Measurements from ENCODE around the gene ANKS4B.
"Not testable (repeated sequence)": the region's sequence is repeated elsewhere in the genome, so short reads cannot be mapped to it uniquely, and the experiment has no call there.

ANKS4B gene

GRCh38 chr16:21192991-21193390 lies 40.5 kb upstream of the ANKS4B start:
- no peaks in the 10 kb centered on the region for H3K4me1 ChIP-seq (ENCODE audit: control insufficient read depth, insufficient read depth, low read length)
- CTCF ChIA-PET, result interaction anchor here (0.7 to 1.6 kb wide), 3 partner anchors 84 to 1127 kb away, joined by 4 to 5 read pairs (median 4); no protein-coding TSS in a partner anchor

GRCh38 chr16:21194771-21195301 lies 38.7 kb upstream of the ANKS4B start:
- CTCF ChIA-PET, result interaction anchor here (0.6 kb wide), 2 partner anchors 106 to 1472 kb away, joined by 4 to 5 read pairs; no protein-coding TSS in a partner anchor
- Histone ChIP-seq H3K9me3 (ENCODE audit: control insufficient read depth, insufficient read depth, low read depth, low read length) (no peaks in the 10 kb centered on the region; the same call in 1 of the 2 replicates), H3K36me3 (ENCODE audit: control insufficient read depth in 2 of 2, insufficient read depth in 1 of 2, low read length in 2 of 2) (no peaks in the 10 kb centered on the region), H3K4me1 (ENCODE audit: control insufficient read depth, insufficient read depth, low read length) (no peaks in the 10 kb centered on the region), H3K27ac (ENCODE audit: extremely low read depth, low read depth, low read length) (no peak overlapping the region), H3K4me3 (ENCODE audit: low read depth, low read length) (no peak overlapping the region)
- TF ChIP-seq SP2 (tag by site-specific recombination; IDR thresholded peaks at IDR 0.05) (no peak), EGR2 (tag by site-specific recombination; IDR thresholded peaks at IDR 0.05; ENCODE audit: low read depth) (peak; percentile 35; the same call in 1 of the 2 replicates), ZNF660 (tag by site-specific recombination; IDR thresholded peaks at IDR 0.05) (no peak), ZNF518A (tag by site-specific recombination; conservative IDR thresholded peaks at IDR 0.05; ENCODE audit: low read depth) (no peak)
- POLR2A ChIA-PET, result no interaction called here

More at GRCh38 chr16:21192991-21193390, 40.5 kb upstream of the ANKS4B start:
- Histone ChIP-seq H3K9me3 (ENCODE audit: control insufficient read depth, insufficient read depth, low read depth, low read length) (no peaks in the 10 kb centered on the region; the same call in 1 of the 2 replicates), H3K36me3 (ENCODE audit: control insufficient read depth in 2 of 2, insufficient read depth in 1 of 2, low read length in 2 of 2) (no peaks in the 10 kb centered on the region), H3K4me3 (ENCODE audit: low read depth, low read length) (no peak overlapping the region), H3K27ac (ENCODE audit: extremely low read depth, low read depth, low read length) (no peak overlapping the region)
- TF ChIP-seq KLF7 (tag by site-specific recombination; IDR thresholded peaks at IDR 0.05; ENCODE audit: borderline replicate concordance) (no peak), ZNF423 (tag by site-specific recombination; IDR thresholded peaks at IDR 0.05) (no peak), TCF7L2 (IDR thresholded peaks at IDR 0.05; ENCODE audit: borderline replicate concordance, low read depth, low read length) (no peak), ZBTB49 (tag by site-specific recombination; IDR thresholded peaks at IDR 0.05; ENCODE audit: low read depth) (no peak), ZNF785 (tag by site-specific recombination; IDR thresholded peaks at IDR 0.05) (no peak), ZNF394 (tag by site-specific recombination; IDR thresholded peaks at IDR 0.05; ENCODE audit: borderline replicate concordance) (no peak), ZNF362 (tag by site-specific recombination; IDR thresholded peaks at IDR 0.05) (no peak)
- POLR2A ChIA-PET, result no interaction called here

DNA sequence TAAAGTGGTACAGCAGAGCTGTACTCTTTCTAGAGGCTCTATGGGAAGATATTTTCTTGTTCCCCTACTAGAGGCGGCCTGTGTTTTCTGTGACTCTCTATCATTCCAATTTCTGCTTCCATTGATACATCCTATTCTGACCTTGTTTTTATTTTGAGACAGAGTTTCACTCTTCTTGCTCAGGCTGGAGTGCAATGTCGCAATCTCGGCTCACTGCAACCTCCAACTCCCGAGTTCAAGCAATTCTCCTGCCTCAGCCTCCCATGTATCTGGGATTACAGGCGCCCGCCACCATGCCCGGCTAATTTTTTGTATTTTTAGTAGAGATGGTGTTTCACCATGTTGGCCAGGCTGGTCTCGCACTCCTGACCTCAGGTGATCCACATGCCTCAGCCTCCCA lies 38.2 kb upstream of the ANKS4B start:
- H3K27ac ChIP-seq (ENCODE audit: extremely low read depth, low read depth, low read length); POLR2A ChIA-PET: not testable (repeated sequence)
- CTCF ChIA-PET, result interaction anchor here (0.6 kb wide), 2 partner anchors 105 to 1471 kb away, joined by 4 to 5 read pairs; no protein-coding TSS in a partner anchor

More for the DNA sequence above, 38.2 kb upstream of the ANKS4B start:
- not testable (repeated sequence) for H3K36me3 ChIP-seq (ENCODE audit: control insufficient read depth in 2 of 2, insufficient read depth in 1 of 2, low read length in 2 of 2); H3K4me1 ChIP-seq (ENCODE audit: control insufficient read depth, insufficient read depth, low read length); H3K4me3 ChIP-seq (ENCODE audit: low read depth, low read length); H3K9me3 ChIP-seq (ENCODE audit: control insufficient read depth, insufficient read depth, low read depth, low read length)

All from HEK293 (cell line).